Glutamatergic neuron (in vitro differentiated cells): ENCODE data around the gene MYBBP1A. TPM values are rescaled to one million over a fixed set of nuclear protein-coding genes. Genes with fewer than 3 reads are reported as not detected.
"Not testable (repeated sequence)": the region's sequence is repeated elsewhere in the genome, so short reads cannot be mapped to it uniquely, and the experiment has no call there.

Experiments used
- DNase-seq: peaks from one replicate; pipeline ENCODE4 v3.0.0; 2022
- H3K27ac Mint-ChIP-seq: one replicate; pipeline ENCODE4 v1.8.0; 2020; ENCODE audit warnings: mild to moderate bottlenecking, mixed read lengths, inconsistent platforms; ENCODE audit not compliant: unreplicated experiment
- H3K27me3 Mint-ChIP-seq: one replicate; pipeline ENCODE4 v1.8.0; 2020; ENCODE audit warnings: mild to moderate bottlenecking, moderate library complexity, mixed read lengths, inconsistent platforms; ENCODE audit not compliant: unreplicated experiment
- H3K36me3 Mint-ChIP-seq: one replicate; pipeline ENCODE4 v1.8.0; 2020; ENCODE audit warnings: mild to moderate bottlenecking, mixed read lengths, inconsistent platforms; ENCODE audit not compliant: unreplicated experiment
- H3K4me1 Mint-ChIP-seq: one replicate; pipeline ENCODE4 v1.8.0; 2020; ENCODE audit warnings: mild to moderate bottlenecking, low read depth, mixed read lengths, inconsistent platforms; ENCODE audit not compliant: unreplicated experiment
- H3K4me3 Mint-ChIP-seq: one replicate; pipeline ENCODE4 v1.8.0; 2020; ENCODE audit warnings: mild to moderate bottlenecking, mixed read lengths, inconsistent platforms; ENCODE audit not compliant: unreplicated experiment
- H3K9me3 Mint-ChIP-seq: one replicate; pipeline ENCODE4 v1.8.0; 2020; ENCODE audit warnings: mild to moderate bottlenecking, moderate library complexity, mixed read lengths, inconsistent platforms; ENCODE audit not compliant: unreplicated experiment
- CTCF ChIP-seq: fragments of 200-600 bp; sonication (generic); IDR thresholded peaks from one replicate; pipeline ENCODE4 v1.5.0; 2021; ENCODE audit not compliant: partially characterized antibody, unreplicated experiment
- total RNA-seq: library from RNA; stranded (reverse); fragmentation: NEBNext Ultra II Directional; extraction: Animal tissue kit (Norgen Biotek cat#: 25700); gene quantifications from one replicate; pipeline ENCODE4 v1.2.1, GENCODE V29; 2021; ENCODE audit not compliant: unreplicated experiment

MYBBP1A gene
- total RNA-seq, 1 donor from 2014 or later = 44.8 TPM

DNA sequence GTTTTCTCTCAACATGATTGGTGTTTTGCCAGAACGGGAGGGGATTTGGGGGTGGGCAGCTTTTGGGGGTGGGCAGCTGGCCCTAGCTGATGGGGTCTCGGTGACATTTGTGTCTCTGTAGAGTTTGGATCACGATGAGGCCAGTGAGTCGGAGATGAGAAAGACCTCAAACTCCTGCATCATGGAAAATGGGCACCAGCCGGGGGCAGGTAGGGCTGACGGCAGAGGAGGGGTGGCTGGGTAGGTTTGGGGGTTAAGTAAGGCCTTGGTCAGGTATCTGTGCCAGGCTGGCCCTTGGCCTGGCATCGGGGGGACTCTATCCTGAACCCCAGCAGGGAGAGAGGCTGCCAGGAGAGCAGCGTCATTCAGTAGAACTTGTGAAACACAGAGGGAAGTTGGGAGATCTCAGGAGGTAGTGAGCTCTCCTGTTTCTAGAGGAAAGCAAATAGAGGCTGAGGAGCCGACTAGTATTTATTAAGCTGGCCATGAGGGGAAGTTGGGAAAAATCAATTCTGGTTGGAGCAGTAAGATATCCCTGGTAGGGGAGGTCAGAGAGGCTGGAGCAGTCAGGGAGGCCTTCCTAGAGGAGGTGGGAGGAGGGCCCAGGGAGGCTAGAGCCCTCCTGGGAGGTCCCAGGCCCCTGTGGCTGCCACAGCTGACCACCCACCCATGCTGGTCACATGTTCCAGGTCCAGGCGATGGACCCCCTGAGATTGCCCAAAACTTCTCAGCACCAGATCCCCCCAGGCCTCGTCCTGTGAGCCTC, 37.2 kb upstream of the MYBBP1A start:
- peak overlapping the region; percentile 30 for H3K4me3 Mint-ChIP-seq
- no peak for TF ChIP-seq CTCF
- no peak overlapping the region for H3K27ac Mint-ChIP-seq
- peaks cover 4% of the 10 kb centered on the region for H3K27me3 Mint-ChIP-seq
- H3K9me3 Mint-ChIP-seq = peaks cover 1% of the 10 kb centered on the region
- no peak for DNase-seq
- peaks cover 2% of the 10 kb centered on the region for H3K4me1 Mint-ChIP-seq
- H3K36me3 Mint-ChIP-seq = peaks cover 5% of the 10 kb centered on the region

DNA sequence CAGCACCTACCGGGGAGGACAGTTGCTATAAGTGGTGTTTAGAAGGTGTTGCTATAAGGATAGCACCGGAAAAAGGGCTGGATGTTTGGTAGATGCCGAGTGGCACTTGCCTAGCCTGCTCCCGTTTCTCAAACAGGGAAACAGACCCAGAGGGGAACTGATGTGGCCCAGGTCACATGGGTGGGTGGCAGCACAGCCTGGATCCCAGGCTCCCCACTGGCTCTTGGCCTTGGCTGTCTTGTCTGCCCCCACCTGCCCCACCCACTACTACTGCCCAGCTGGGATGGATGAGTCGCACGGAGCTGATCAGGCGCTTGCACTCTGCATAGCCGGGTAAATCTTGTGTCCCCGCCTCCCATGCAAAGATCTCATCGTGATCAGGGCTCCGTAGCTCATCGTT, 36.3 kb upstream of the MYBBP1A start:
- DNase-seq = no peak
- Mint-ChIP-seq H3K4me1 (peaks cover 6% of the 10 kb centered on the region), H3K27me3 (peaks cover 5% of the 10 kb centered on the region), H3K9me3 (peaks cover 3% of the 10 kb centered on the region), H3K27ac (no peak overlapping the region), H3K36me3 (peaks cover 5% of the 10 kb centered on the region), H3K4me3 (no peak overlapping the region)
- no peak for TF ChIP-seq CTCF

- H3K4me1 Mint-ChIP-seq = peaks cover 11% of the 10 kb centered on the region
- H3K27me3 Mint-ChIP-seq = peaks cover 10% of the 10 kb centered on the region
- peaks cover 5% of the 10 kb centered on the region for H3K36me3 Mint-ChIP-seq
These were observed 35.8 kb upstream of the MYBBP1A start for GRCh38 chr17:4590981-4591453.

DNA sequence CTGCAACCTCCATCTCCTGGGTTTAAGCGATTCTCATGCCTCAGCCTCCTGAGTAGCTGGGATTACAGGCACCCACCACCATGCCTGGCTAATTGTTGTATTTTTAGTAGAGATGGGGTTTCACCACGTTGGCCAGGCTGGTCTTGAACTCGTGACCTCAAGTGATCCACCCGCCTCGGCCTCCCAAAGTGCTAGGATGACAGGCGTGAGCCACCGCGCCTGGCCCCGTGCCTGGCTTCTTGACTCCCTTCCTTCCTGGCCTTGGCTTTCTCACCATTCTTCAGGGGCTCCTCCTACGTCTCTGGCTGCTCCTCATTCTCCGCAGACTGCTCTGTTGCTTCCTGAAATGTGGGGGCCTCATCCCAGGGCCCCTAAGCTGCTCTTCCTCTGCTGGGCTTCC, 34.9 kb upstream of the MYBBP1A start:
- not testable (repeated sequence) for H3K27ac Mint-ChIP-seq, H3K9me3 Mint-ChIP-seq, H3K4me3 Mint-ChIP-seq, H3K36me3 Mint-ChIP-seq, DNase-seq
- Mint-ChIP-seq H3K27me3 (peaks cover 14% of the 10 kb centered on the region), H3K4me1 (peaks cover 13% of the 10 kb centered on the region)

More at GRCh38 chr17:4590981-4591453, 35.8 kb upstream of the MYBBP1A start:
- DNase-seq = no peak
- no peak overlapping the region for H3K4me3 Mint-ChIP-seq
- TF ChIP-seq CTCF = no peak
- H3K9me3 Mint-ChIP-seq = peaks cover 3% of the 10 kb centered on the region
- H3K27ac Mint-ChIP-seq = no peak overlapping the region

DNA sequence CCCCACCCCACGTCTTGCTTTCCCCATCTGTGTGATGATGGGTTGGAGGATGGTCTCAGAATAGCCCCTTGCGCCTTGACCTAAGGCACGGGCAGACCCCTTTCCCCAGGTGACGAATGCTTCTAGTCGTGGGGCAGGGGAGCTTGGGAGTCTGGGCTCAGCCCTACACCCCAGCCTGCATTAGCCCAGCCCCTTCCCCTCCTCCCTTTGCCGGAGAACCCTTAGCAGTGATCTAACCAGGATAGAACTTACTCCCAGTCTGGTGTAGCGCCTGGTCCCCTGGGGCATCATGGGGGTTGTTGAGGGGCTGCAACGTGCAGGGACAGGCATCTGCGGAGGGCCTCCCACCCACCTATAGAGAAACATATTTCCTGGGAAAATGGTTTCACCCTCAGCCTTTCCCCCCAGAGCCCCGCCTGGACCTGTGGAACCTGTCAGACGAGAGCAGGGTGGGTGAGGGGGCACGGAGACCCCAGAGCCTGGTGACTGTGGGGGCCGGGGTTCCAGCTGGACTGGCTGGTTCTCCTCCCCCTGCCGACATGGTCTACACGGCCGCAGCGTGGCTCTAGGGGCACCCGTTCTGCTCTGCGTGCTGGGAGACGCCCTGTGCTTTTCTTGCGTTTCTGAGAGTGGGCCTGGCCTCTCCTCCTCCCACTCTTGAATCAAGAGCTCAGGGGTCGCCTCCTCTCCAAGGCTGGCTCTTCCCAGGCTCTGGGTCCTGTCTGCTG, 33.9 kb upstream of the MYBBP1A start:
- peaks cover 5% of the 10 kb centered on the region for H3K36me3 Mint-ChIP-seq
- H3K27me3 Mint-ChIP-seq = peaks cover 14% of the 10 kb centered on the region
- no peak for DNase-seq
- H3K9me3 Mint-ChIP-seq = peaks cover 4% of the 10 kb centered on the region
- TF ChIP-seq CTCF = no peak
- no peak overlapping the region for H3K27ac Mint-ChIP-seq
- peaks cover 13% of the 10 kb centered on the region for H3K4me1 Mint-ChIP-seq
- no peak overlapping the region for H3K4me3 Mint-ChIP-seq
